Type B pancreatic cell (in vitro differentiated cells): ENCODE data around the gene SBK1. TPM values are rescaled to one million over a fixed set of nuclear protein-coding genes. Genes with fewer than 3 reads are reported as not detected.

Experiments used
- DNase-seq: peaks from one replicate; pipeline ENCODE4 v3.0.0; 2021; ENCODE audit warnings: mixed read lengths; ENCODE audit not compliant: unreplicated experiment; ENCODE audit errors: extremely low spot score
- H3K27ac Mint-ChIP-seq: 2 replicates; pipeline ENCODE4 v1.8.0; 2021; ENCODE audit warnings: mild to moderate bottlenecking, mixed read lengths
- H3K27me3 Mint-ChIP-seq: 2 replicates; pipeline ENCODE4 v1.8.0; 2021; ENCODE audit warnings: mixed read lengths
- H3K36me3 Mint-ChIP-seq: 2 replicates; pipeline ENCODE4 v1.8.0; 2021; ENCODE audit warnings: mixed read lengths
- H3K4me1 Mint-ChIP-seq: one replicate; pipeline ENCODE4 v1.8.0; 2021; ENCODE audit warnings: mixed read lengths; ENCODE audit not compliant: unreplicated experiment
- H3K4me3 Mint-ChIP-seq: 2 replicates; pipeline ENCODE4 v1.8.0; 2021; ENCODE audit warnings: mild to moderate bottlenecking, mixed read lengths
- H3K9me3 Mint-ChIP-seq: 2 replicates; pipeline ENCODE4 v1.8.0; 2021; ENCODE audit warnings: mixed read lengths
- total RNA-seq: library from RNA; stranded (reverse); gene quantifications from 2 replicates; pipeline ENCODE4 v1.2.1, GENCODE V29; 2021; ENCODE audit warnings: low replicate concordance
- TF ChIP-seq, protein P1 (sequence below): fragments of 200-600 bp; sonication (generic); conservative IDR thresholded peaks from 2 replicates; pipeline ENCODE4 v1.5.0; 2021; ENCODE audit warnings: antibody characterized with exemption, mild to moderate bottlenecking

SBK1 gene
- total RNA-seq, 1 donor from 2014 or later: 31.9 TPM

DNA sequence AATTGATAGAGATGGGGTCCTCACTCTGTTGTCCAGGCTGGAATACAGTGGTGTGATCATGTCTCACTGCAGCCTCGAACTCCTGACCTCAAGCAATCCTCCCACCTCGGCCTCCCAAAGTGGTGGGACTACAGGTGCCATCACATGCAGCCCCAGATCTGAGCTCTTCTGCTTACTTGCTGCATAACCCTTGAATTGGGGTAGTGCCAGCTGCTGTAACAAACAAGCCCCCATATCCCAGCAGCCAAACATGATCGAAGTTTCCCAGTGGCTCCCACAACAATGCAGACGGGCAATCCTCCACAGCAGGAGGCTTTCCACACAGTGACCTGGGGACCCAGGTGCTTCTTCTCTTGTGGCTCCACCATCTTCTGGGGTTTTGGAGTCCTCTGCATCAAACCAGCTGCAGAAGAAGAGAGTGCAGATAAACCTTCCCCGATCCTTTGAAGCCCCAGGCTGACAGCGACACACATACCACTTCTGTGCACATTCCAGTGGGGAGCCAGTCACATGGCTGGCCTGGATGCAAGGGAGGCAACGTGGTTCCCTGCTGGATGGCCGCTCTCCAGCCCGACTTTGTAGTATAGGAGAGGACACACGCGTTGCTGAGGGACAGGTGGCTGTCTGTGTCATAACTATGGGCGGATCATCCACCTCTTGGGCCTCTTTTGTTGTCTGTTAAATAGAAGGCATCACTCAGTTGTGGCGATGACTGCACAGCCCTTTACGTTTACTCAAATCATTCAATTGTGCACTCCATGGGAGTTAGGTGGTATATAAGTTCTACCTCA lies 16.7 kb downstream of the SBK1 start:
- Mint-ChIP-seq H3K9me3 (no peaks in the 10 kb centered on the region), H3K4me3 (no peak overlapping the region), H3K27ac (no peak overlapping the region), H3K36me3 (peaks cover 14% of the 10 kb centered on the region), H3K27me3 (no peaks in the 10 kb centered on the region), H3K4me1 (no peaks in the 10 kb centered on the region)
- no peak for DNase-seq
- TF ChIP-seq, protein P1, sequence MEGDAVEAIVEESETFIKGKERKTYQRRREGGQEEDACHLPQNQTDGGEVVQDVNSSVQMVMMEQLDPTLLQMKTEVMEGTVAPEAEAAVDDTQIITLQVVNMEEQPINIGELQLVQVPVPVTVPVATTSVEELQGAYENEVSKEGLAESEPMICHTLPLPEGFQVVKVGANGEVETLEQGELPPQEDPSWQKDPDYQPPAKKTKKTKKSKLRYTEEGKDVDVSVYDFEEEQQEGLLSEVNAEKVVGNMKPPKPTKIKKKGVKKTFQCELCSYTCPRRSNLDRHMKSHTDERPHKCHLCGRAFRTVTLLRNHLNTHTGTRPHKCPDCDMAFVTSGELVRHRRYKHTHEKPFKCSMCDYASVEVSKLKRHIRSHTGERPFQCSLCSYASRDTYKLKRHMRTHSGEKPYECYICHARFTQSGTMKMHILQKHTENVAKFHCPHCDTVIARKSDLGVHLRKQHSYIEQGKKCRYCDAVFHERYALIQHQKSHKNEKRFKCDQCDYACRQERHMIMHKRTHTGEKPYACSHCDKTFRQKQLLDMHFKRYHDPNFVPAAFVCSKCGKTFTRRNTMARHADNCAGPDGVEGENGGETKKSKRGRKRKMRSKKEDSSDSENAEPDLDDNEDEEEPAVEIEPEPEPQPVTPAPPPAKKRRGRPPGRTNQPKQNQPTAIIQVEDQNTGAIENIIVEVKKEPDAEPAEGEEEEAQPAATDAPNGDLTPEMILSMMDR: no peak

DNA sequence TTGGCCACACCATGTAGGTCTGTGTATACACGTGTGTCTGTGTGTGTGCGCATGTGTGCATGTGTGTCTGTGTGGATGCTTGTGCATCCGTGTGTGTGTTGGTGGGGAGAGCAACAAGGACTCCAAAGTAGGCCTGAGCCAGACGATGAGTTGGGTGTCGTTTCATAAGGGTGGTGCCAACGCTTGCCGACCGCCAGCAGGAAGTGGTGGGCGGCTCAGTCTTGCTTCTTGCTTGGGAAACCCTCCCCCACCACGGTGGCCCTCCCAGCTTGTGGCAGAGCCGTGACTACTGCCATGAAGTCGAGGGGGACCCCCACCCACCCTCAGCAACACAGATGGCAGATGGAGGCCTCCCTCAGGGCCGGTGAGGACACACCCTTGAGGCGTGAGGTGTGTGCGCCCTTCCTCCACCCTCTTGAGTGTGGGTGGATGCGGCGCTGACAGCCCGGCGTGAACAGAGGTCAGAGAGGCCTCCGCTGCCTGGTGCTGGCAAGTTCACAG lies 17.5 kb downstream of the SBK1 start:
- Mint-ChIP-seq H3K9me3 (no peaks in the 10 kb centered on the region), H3K4me1 (no peaks in the 10 kb centered on the region), H3K27me3 (no peaks in the 10 kb centered on the region), H3K36me3 (peaks cover 11% of the 10 kb centered on the region), H3K27ac (no peak overlapping the region), H3K4me3 (no peak overlapping the region)
- TF ChIP-seq, protein P1: no peak
- DNase-seq: no peak

DNA sequence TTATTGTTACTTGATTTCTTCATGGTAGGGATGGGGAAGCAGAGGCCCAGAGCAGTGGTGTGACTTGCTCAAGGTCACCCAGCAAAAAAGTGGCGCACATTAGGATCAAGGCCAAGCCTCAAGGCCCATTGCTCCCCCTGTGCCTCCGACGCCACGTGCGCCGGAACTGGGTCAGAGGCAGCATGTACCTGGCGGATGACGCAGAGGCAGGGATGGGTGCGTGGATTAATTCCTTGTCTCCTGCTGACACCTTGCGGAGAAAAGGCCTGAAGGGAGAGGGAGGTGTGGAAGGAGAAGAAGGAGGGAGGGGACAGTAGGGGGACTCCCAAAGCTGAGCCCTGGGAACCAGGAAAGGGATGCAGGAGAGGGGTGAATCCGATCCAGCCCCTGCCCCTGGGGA lies 18.5 kb downstream of the SBK1 start:
- DNase-seq: no peak
- TF ChIP-seq, protein P1: no peak
- H3K27ac Mint-ChIP-seq: no peak overlapping the region
- H3K4me3 Mint-ChIP-seq: no peak overlapping the region
- no peaks in the 10 kb centered on the region for H3K4me1 Mint-ChIP-seq
- H3K27me3 Mint-ChIP-seq: no peaks in the 10 kb centered on the region
- H3K36me3 Mint-ChIP-seq: peaks cover 8% of the 10 kb centered on the region
- H3K9me3 Mint-ChIP-seq: no peaks in the 10 kb centered on the region

DNA sequence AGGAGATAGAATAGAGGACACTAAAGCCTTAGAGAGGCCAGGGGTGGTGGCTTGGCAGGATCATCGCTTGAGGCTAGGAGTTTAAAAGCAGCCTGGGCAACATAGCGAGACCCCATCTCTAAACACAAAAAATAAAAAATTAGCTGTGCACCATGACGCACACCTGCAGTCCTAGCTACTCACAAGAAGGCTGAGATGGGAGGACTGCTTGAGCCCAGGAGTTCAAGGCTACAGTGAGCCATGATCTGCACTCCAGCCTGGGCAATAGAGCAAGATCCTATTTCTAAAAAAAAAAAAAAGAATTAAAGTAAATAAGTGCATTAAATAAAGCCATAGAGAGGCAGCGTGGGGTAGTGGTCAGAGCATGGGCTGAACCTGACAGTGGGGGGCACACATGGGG lies 19.1 kb downstream of the SBK1 start:
- DNase-seq: no peak
- Mint-ChIP-seq H3K27ac (no peak overlapping the region), H3K4me1 (no peaks in the 10 kb centered on the region), H3K4me3 (no peak overlapping the region), H3K27me3 (no peaks in the 10 kb centered on the region), H3K9me3 (no peaks in the 10 kb centered on the region), H3K36me3 (peaks cover 8% of the 10 kb centered on the region)
- TF ChIP-seq, protein P1: no peak

DNA sequence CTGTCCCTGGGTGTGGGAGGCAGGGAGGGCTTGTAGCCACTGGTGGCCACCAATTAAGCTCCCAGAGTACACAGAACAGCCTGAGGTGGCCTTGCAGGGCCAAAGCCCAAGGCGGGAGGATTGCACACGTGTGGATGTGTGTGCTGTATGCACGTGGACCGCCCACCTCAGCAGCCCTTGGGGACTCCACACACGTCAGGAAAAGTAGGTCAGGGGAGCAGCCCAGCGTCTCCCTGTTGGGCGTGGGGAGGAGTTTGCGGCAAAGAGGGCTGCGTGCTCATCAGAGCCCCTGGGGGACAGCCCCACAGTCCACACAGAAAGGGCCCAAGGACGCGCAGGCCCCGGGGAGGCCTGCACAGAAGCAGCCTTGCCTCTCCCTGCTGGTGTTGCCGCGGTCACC lies 19.6 kb downstream of the SBK1 start:
- no peaks in the 10 kb centered on the region for H3K9me3 Mint-ChIP-seq
- TF ChIP-seq, protein P1: no peak
- no peak overlapping the region for H3K27ac Mint-ChIP-seq
- H3K27me3 Mint-ChIP-seq: no peaks in the 10 kb centered on the region
- H3K4me1 Mint-ChIP-seq: no peaks in the 10 kb centered on the region
- no peak for DNase-seq
- no peak overlapping the region for H3K4me3 Mint-ChIP-seq
- peaks cover 8% of the 10 kb centered on the region for H3K36me3 Mint-ChIP-seq
